ENCODE measurements around the gene EPHB3. TPM values are rescaled to one million over a fixed set of nuclear protein-coding genes. Genes with fewer than 3 reads are reported as not detected.

EPHB3 gene
- polyA plus RNA-seq, 2 donors = 24.6 to 27.7 TPM

DNA sequence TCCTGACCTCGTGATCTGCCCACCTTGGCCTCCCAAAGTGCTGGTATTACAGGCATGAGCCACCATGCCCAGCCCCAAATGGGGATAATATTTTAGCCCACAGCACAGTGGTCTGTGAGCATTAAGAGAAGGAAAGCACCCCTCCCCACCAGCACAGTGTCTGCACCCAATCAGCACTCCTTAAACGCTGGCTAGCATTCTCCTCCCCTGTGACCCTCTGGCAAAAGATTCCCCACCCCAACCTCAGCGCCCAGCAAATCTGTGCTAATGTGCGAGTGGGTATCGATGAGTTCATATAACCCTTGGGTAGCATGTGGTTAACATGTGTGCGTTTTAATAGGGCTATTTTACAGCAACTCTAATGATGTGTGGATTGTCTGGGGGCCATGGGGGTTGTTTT is 18.3 kb upstream of the EPHB3 start:
- H3K9me3 ChIP-seq (ENCODE audit: control insufficient read depth in 2 of 2, insufficient read depth in 1 of 2, low read depth in 1 of 2, low read length in 1 of 2) = peaks cover 0 to 2% of the 10 kb centered on the region in 2 donors
- 72% methylated on average over 6 of the region's 6 CpGs for WGBS, 2 donors

GRCh38 chr3:184543843-184544512 is 17.6 kb upstream of the EPHB3 start:
- no peaks in the 10 kb centered on the region for H3K9me3 ChIP-seq (ENCODE audit: control insufficient read depth in 2 of 2, insufficient read depth in 1 of 2, low read depth in 1 of 2, low read length in 1 of 2)
- H3K36me3 ChIP-seq (ENCODE audit: control insufficient read depth in 2 of 2, insufficient read depth in 2 of 2, low read length in 1 of 2) = no peaks in the 10 kb centered on the region
- H3K27me3 ChIP-seq (ENCODE audit: control insufficient read depth in 1 of 2, insufficient read depth in 2 of 2, low read length in 2 of 2) = peaks cover 0 to under 1% of the 10 kb centered on the region in 2 donors
- 9% methylated on average over 18 of the region's 18 CpGs for WGBS, 2 donors
- no peak overlapping the region for H3K27ac ChIP-seq (ENCODE audit: low read depth in 2 of 2, low read length in 1 of 2)
- no peaks in the 10 kb centered on the region for H3K4me1 ChIP-seq (ENCODE audit: control insufficient read depth in 2 of 2, insufficient read depth in 2 of 2, low read length in 1 of 2)
- H3K4me3 ChIP-seq (ENCODE audit: low read depth in 1 of 2, low read length in 2 of 2) = no peak overlapping the region

More for the DNA sequence above, 18.3 kb upstream of the EPHB3 start:
- peaks cover 0 to 2% of the 10 kb centered on the region in 2 donors for H3K27me3 ChIP-seq (ENCODE audit: control insufficient read depth in 1 of 2, insufficient read depth in 2 of 2, low read length in 2 of 2)
- no peak overlapping the region for H3K27ac ChIP-seq (ENCODE audit: low read depth in 2 of 2, low read length in 1 of 2)
- no peaks in the 10 kb centered on the region for H3K36me3 ChIP-seq (ENCODE audit: control insufficient read depth in 2 of 2, insufficient read depth in 2 of 2, low read length in 1 of 2)
- no peak overlapping the region for H3K4me3 ChIP-seq (ENCODE audit: low read depth in 1 of 2, low read length in 2 of 2)
- no peaks in the 10 kb centered on the region for H3K4me1 ChIP-seq (ENCODE audit: control insufficient read depth in 2 of 2, insufficient read depth in 2 of 2, low read length in 1 of 2)

GRCh38 chr3:184544513-184544861 is 17.1 kb upstream of the EPHB3 start:
- Histone ChIP-seq H3K4me3 (ENCODE audit: low read depth in 1 of 2, low read length in 2 of 2) (no peak overlapping the region), H3K27me3 (ENCODE audit: control insufficient read depth in 1 of 2, insufficient read depth in 2 of 2, low read length in 2 of 2) (no peaks in the 10 kb centered on the region), H3K9me3 (ENCODE audit: control insufficient read depth in 2 of 2, insufficient read depth in 1 of 2, low read depth in 1 of 2, low read length in 1 of 2) (no peaks in the 10 kb centered on the region), H3K4me1 (ENCODE audit: control insufficient read depth in 2 of 2, insufficient read depth in 2 of 2, low read length in 1 of 2) (no peaks in the 10 kb centered on the region), H3K36me3 (ENCODE audit: control insufficient read depth in 2 of 2, insufficient read depth in 2 of 2, low read length in 1 of 2) (no peaks in the 10 kb centered on the region), H3K27ac (ENCODE audit: low read depth in 2 of 2, low read length in 1 of 2) (no peak overlapping the region)

DNA sequence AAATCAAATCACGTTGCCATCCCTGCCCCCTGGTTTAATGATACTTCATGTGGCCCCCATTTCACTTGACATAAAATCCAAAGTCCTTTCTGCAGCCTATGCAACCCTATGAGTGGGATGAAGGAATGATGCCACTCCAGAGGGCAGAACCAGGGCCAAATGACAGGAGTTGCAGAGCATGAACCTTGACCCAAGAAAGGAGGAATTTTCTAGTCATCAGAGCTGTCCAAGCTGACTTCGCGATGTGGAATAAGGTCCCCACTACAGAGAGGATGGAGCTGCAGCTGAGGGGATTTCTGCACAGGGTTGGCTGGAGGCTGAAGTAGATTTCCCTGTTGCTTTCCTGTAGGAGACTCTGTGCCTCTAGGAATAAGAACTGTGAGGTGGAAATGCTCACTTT is 15.8 kb upstream of the EPHB3 start:
- Histone ChIP-seq H3K9me3 (ENCODE audit: control insufficient read depth in 2 of 2, insufficient read depth in 1 of 2, low read depth in 1 of 2, low read length in 1 of 2) (no peaks in the 10 kb centered on the region), H3K27ac (ENCODE audit: low read depth in 2 of 2, low read length in 1 of 2) (no peak overlapping the region), H3K4me3 (ENCODE audit: low read depth in 1 of 2, low read length in 2 of 2) (no peak overlapping the region), H3K4me1 (ENCODE audit: control insufficient read depth in 2 of 2, insufficient read depth in 2 of 2, low read length in 1 of 2) (peaks cover 0 to 3% of the 10 kb centered on the region in 2 donors), H3K36me3 (ENCODE audit: control insufficient read depth in 2 of 2, insufficient read depth in 2 of 2, low read length in 1 of 2) (no peaks in the 10 kb centered on the region), H3K27me3 (ENCODE audit: control insufficient read depth in 1 of 2, insufficient read depth in 2 of 2, low read length in 2 of 2) (no peaks in the 10 kb centered on the region)
- WGBS, 2 donors = 75 to 84% methylated on average over 3 of the region's 3 CpGs

DNA sequence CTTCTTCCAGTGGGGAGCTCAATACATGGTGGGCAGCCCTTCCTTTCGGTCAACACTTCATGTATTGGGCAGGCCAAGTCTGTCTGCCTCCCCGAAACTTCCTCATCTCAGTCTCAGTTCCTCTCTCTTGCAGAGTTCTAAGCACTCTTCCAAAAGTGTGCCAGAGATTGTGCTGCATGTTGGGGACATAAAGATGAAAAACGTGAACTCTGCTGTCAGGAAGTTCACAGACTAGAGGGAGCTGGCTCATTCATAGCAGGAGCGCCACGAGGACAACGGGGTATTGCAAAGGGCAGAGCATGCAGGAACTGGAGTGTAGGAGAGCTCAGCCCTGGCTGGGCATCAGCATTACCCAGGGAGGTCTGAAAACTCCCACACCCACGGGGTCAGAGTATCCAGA is 15.3 kb upstream of the EPHB3 start:
- Histone ChIP-seq H3K9me3 (ENCODE audit: control insufficient read depth in 2 of 2, insufficient read depth in 1 of 2, low read depth in 1 of 2, low read length in 1 of 2) (no peaks in the 10 kb centered on the region), H3K4me1 (ENCODE audit: control insufficient read depth in 2 of 2, insufficient read depth in 2 of 2, low read length in 1 of 2) (peaks cover 0 to 3% of the 10 kb centered on the region in 2 donors), H3K27me3 (ENCODE audit: control insufficient read depth in 1 of 2, insufficient read depth in 2 of 2, low read length in 2 of 2) (no peaks in the 10 kb centered on the region), H3K4me3 (ENCODE audit: low read depth in 1 of 2, low read length in 2 of 2) (no peak overlapping the region), H3K36me3 (ENCODE audit: control insufficient read depth in 2 of 2, insufficient read depth in 2 of 2, low read length in 1 of 2) (no peaks in the 10 kb centered on the region), H3K27ac (ENCODE audit: low read depth in 2 of 2, low read length in 1 of 2) (no peak overlapping the region)
- 51 to 53% methylated on average over 7 of the region's 7 CpGs for WGBS, 2 donors

DNA sequence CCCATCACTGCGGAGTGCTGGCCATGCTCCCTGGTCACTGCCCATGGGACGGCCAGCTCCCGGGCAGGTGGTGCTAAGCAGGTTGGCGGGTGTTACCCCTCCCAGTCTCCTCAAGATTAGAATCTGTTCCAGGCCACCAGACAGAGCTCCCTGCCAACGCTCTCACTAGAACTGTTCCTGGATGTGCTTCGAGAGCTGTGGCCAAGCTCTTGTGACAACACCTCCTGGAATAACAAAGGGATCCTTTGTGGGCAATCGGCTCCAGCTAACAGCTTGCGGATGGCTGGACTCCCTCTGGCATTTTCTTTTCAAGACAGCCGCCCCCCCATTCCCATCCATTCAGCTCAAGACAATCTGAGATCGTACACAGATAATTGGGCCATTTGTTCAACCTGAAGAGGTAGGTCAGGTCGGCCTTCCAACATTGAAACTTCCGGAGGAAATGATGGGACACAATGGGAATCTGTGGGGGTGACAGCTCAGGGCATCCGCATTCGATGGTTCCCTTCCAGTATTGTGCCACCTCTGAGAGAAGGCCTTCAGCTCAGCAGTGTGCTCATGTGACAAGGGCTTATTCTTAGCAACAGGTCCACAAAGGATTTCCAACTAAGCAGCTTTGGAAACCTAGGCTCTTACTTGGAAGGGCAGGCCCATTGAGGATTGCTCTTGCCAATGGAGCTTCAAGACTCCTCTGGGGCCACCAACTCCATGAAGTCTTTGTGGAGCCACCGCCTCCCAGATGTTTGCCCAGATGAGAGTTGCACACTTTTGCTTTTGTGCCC is 11.6 kb upstream of the EPHB3 start:
- 82 to 83% methylated on average over 15 of the region's 15 CpGs for WGBS, 2 donors
- H3K27me3 ChIP-seq (ENCODE audit: control insufficient read depth in 1 of 2, insufficient read depth in 2 of 2, low read length in 2 of 2) = no peaks in the 10 kb centered on the region
- H3K36me3 ChIP-seq (ENCODE audit: control insufficient read depth in 2 of 2, insufficient read depth in 2 of 2, low read length in 1 of 2) = no peaks in the 10 kb centered on the region
- peaks cover 0 to 3% of the 10 kb centered on the region in 2 donors for H3K4me1 ChIP-seq (ENCODE audit: control insufficient read depth in 2 of 2, insufficient read depth in 2 of 2, low read length in 1 of 2)
- H3K9me3 ChIP-seq (ENCODE audit: control insufficient read depth in 2 of 2, insufficient read depth in 1 of 2, low read depth in 1 of 2, low read length in 1 of 2) = no peaks in the 10 kb centered on the region
- H3K4me3 ChIP-seq (ENCODE audit: low read depth in 1 of 2, low read length in 2 of 2) = no peak overlapping the region
- H3K27ac ChIP-seq (ENCODE audit: low read depth in 2 of 2, low read length in 1 of 2) = no peak overlapping the region

- Histone ChIP-seq H3K36me3 (ENCODE audit: control insufficient read depth in 2 of 2, insufficient read depth in 2 of 2, low read length in 1 of 2) (no peaks in the 10 kb centered on the region), H3K4me1 (ENCODE audit: control insufficient read depth in 2 of 2, insufficient read depth in 2 of 2, low read length in 1 of 2) (peaks cover 0 to 3% of the 10 kb centered on the region in 2 donors), H3K9me3 (ENCODE audit: control insufficient read depth in 2 of 2, insufficient read depth in 1 of 2, low read depth in 1 of 2, low read length in 1 of 2) (no peaks in the 10 kb centered on the region), H3K27me3 (ENCODE audit: control insufficient read depth in 1 of 2, insufficient read depth in 2 of 2, low read length in 2 of 2) (no peaks in the 10 kb centered on the region), H3K27ac (ENCODE audit: low read depth in 2 of 2, low read length in 1 of 2) (no peak overlapping the region), H3K4me3 (ENCODE audit: low read depth in 1 of 2, low read length in 2 of 2) (no peak overlapping the region)
- WGBS, 2 donors = 86 to 93% methylated on average over 8 of the region's 8 CpGs
Measured at GRCh38 chr3:184551103-184551502, 10.5 kb upstream of the EPHB3 start.

DNA sequence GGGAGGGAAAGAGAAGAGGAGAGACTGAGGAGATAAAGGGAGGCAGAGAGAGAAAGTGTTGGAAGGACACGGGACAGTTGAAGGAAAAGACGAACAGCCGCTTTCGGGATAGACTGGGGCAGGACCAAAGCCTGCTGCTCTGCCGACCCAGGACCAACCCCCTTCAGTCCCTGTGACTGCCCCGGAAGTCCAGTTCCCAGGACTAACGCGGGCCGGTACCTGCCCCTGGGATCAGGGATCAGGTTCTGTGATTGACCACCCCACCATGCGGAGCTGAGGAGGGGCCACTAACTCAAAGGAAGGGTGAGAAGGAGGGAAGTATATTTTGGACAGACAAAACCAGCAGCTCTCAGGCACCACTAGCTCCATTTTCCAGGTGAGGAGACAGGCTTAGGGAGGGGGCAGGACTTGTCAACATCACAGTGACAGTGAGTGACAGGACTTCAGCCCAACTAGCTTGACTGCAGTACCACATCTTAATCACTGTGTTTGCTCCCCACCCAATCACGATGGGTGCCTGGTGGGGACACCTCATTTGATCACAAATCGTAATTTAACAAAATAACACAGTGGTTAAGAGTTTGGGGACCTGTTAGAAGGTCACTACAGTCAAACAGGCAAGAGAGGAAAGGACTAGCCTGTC is 9.8 kb upstream of the EPHB3 start:
- 89 to 90% methylated on average over 12 of the region's 12 CpGs for WGBS, 2 donors
- H3K27ac ChIP-seq (ENCODE audit: low read depth in 2 of 2, low read length in 1 of 2) = no peak overlapping the region
- H3K36me3 ChIP-seq (ENCODE audit: control insufficient read depth in 2 of 2, insufficient read depth in 2 of 2, low read length in 1 of 2) = no peaks in the 10 kb centered on the region
- peaks cover 0 to 3% of the 10 kb centered on the region in 2 donors for H3K4me1 ChIP-seq (ENCODE audit: control insufficient read depth in 2 of 2, insufficient read depth in 2 of 2, low read length in 1 of 2)
- H3K4me3 ChIP-seq (ENCODE audit: low read depth in 1 of 2, low read length in 2 of 2) = no peak overlapping the region
- no peaks in the 10 kb centered on the region for H3K9me3 ChIP-seq (ENCODE audit: control insufficient read depth in 2 of 2, insufficient read depth in 1 of 2, low read depth in 1 of 2, low read length in 1 of 2)
- no peaks in the 10 kb centered on the region for H3K27me3 ChIP-seq (ENCODE audit: control insufficient read depth in 1 of 2, insufficient read depth in 2 of 2, low read length in 2 of 2)

DNA sequence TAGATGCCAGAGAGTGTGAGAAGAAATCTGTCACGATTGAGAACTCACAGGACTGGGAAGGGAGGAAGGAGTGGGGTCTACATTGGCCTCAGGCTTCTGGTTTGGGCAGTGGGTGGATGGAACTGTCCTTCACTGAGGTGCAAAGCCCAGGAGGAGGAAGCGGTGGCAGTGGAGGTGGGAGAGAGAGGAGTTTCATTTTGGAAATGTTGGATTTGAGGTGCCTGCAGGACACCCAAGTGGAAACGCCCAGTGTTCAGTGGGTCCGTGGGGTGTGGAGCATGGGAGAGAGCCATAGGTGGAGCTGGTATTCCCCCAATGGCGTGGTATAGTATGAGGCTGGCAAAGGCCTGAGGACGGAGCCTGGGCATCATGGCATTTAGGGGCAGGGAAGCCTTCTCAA is 9.3 kb upstream of the EPHB3 start:
- Histone ChIP-seq H3K4me1 (ENCODE audit: control insufficient read depth in 2 of 2, insufficient read depth in 2 of 2, low read length in 1 of 2) (peaks cover 0 to 3% of the 10 kb centered on the region in 2 donors), H3K9me3 (ENCODE audit: control insufficient read depth in 2 of 2, insufficient read depth in 1 of 2, low read depth in 1 of 2, low read length in 1 of 2) (no peaks in the 10 kb centered on the region), H3K36me3 (ENCODE audit: control insufficient read depth in 2 of 2, insufficient read depth in 2 of 2, low read length in 1 of 2) (no peaks in the 10 kb centered on the region), H3K27ac (ENCODE audit: low read depth in 2 of 2, low read length in 1 of 2) (no peak overlapping the region), H3K4me3 (ENCODE audit: low read depth in 1 of 2, low read length in 2 of 2) (no peak overlapping the region), H3K27me3 (ENCODE audit: control insufficient read depth in 1 of 2, insufficient read depth in 2 of 2, low read length in 2 of 2) (no peaks in the 10 kb centered on the region)
- WGBS, 2 donors = 85 to 91% methylated on average over 6 of the region's 6 CpGs

Data from esophagus (tissue), 2 donors.